K562 (cell line): ENCODE measurements around the gene SNX1. TPM values are rescaled to one million over a fixed set of nuclear protein-coding genes. Genes with fewer than 3 reads are reported as not detected.

Experiments used
- CBX2 ChIP-seq: fragments of 200-600 bp; sonication (generic); IDR thresholded peaks from one replicate; pipeline ENCODE4 v1.6.1; 2012; ENCODE audit warnings: mild to moderate bottlenecking, low read length, inconsistent platforms; ENCODE audit not compliant: insufficient read depth, poor library complexity, severe bottlenecking
- CEBPG ChIP-seq, 3 experiments: fragments of 200-800 bp in 1 of 3; sonication (Bioruptor generic) in 1 of 3; sonication (generic) in 1 of 3; formaldehyde crosslinking in 1 of 3; IDR thresholded peaks in 2 of 3; conservative IDR thresholded peaks in 1 of 3; 2 replicates each; pipeline versions ENCODE4 v1.6.1 to v1.8.0; 2016 to 2022; ENCODE audit warnings: missing compliant biosample characterization in 2 of 3, missing genetic modification characterization in 2 of 3, mild to moderate bottlenecking in 1 of 3, missing genetic modification reagents in 1 of 3
- CHAMP1 ChIP-seq: fragments of 450-650 bp; IDR thresholded peaks from 2 replicates; pipeline ENCODE4 v1.6.1; 2016; ENCODE audit warnings: mild to moderate bottlenecking
- CTCF ChIP-seq, 3 experiments: IDR thresholded peaks in 2 of 3; conservative IDR thresholded peaks in 1 of 3; 2 replicates each; pipeline ENCODE4 v1.5.1; 2011 to 2012; ENCODE audit warnings: low read length in 3 of 3, mild to moderate bottlenecking in 3 of 3, control low read depth in 2 of 3, improper control_type of control experiment in 1 of 3, inconsistent platforms in 1 of 3, low read depth in 1 of 3, mixed read lengths in 1 of 3, moderate library complexity in 1 of 3; ENCODE audit not compliant: insufficient read depth in 2 of 3
- EP300 ChIP-seq: IDR thresholded peaks from 2 replicates; pipeline ENCODE4 v1.6.1; 2012; ENCODE audit warnings: low read length, improper control_type of control experiment
- KAT7 ChIP-seq: sonication (generic); formaldehyde crosslinking; IDR thresholded peaks from 2 replicates; pipeline ENCODE4 v1.8.0; 2022; ENCODE audit warnings: missing genetic modification reagents, mild to moderate bottlenecking, borderline replicate concordance
- MED1 ChIP-seq: sonication (generic); formaldehyde crosslinking; IDR thresholded peaks from 2 replicates; pipeline ENCODE4 v1.8.1; 2023; ENCODE audit warnings: missing genetic modification reagents, borderline replicate concordance
- NFATC3 ChIP-seq: fragments of 450-650 bp; IDR thresholded peaks from 2 replicates; pipeline ENCODE4 v1.6.1; 2017; ENCODE audit warnings: mild to moderate bottlenecking
- NFIC ChIP-seq: fragments of 450-650 bp; IDR thresholded peaks from 2 replicates; pipeline ENCODE4 v1.6.1; 2017; ENCODE audit warnings: mild to moderate bottlenecking, inconsistent platforms
- PBX2 ChIP-seq, 2 experiments: IDR thresholded peaks in 1 of 2; conservative IDR thresholded peaks in 1 of 2; 2 replicates each; pipeline ENCODE4 v1.6.1; 2016; ENCODE audit warnings: low read depth in 2 of 2, mild to moderate bottlenecking in 1 of 2, missing compliant biosample characterization in 1 of 2, missing genetic modification characterization in 1 of 2, moderate library complexity in 1 of 2
- PRMT5 ChIP-seq: sonication (generic); formaldehyde crosslinking; IDR thresholded peaks from 2 replicates; pipeline ENCODE4 v1.5.0; 2020; ENCODE audit warnings: missing genetic modification reagents
- RBM25 ChIP-seq: fragments of 200-400 bp; formaldehyde crosslinking; IDR thresholded peaks from 2 replicates; pipeline ENCODE4 v1.6.1; 2018; ENCODE audit warnings: low read length, low read depth, moderate library complexity; ENCODE audit not compliant: severe bottlenecking
- SRSF7 ChIP-seq: fragments of 200-400 bp; formaldehyde crosslinking; optimal IDR thresholded peaks from 2 replicates; pipeline ENCODE3; 2017; ENCODE audit warnings: mild to moderate bottlenecking, low read depth, low read length
- ZNF511 ChIP-seq: sonication (generic); formaldehyde crosslinking; IDR thresholded peaks from 2 replicates; pipeline ENCODE4 v1.8.0; 2022; ENCODE audit warnings: mild to moderate bottlenecking, missing genetic modification reagents
- polyA plus RNA-seq, 8 experiments: library from polyadenylated mRNA; depleted of rRNA in 4 of 8; stranded (reverse) in 5 of 8; unstranded in 3 of 8; fragments of >200 nt; fragmentation: Nextera tagmentation in 2 of 8; fragmentation: Illumina TruSeq in 1 of 8; extraction: Ambion mirVana in 2 of 8; extraction: Trizol in 1 of 8; gene quantifications; 2 replicates each; pipeline versions ENCODE4 v1.2.1 to v1.2.3, GENCODE V29; 2011 to 2014; ENCODE audit warnings: inconsistent platforms in 1 of 8, missing spikeins in 1 of 8
- total RNA-seq, 7 experiments: library from RNA; depleted of rRNA in 6 of 7; stranded (reverse); fragments of >200 nt in 6 of 7; fragmentation: Illumina TruSeq in 2 of 7; extraction: Trizol in 2 of 7; gene quantifications; 2 replicates each; pipeline versions ENCODE4 v1.2.1 to v1.2.3, GENCODE V29; 2011 to 2021; ENCODE audit warnings: low replicate concordance in 1 of 7

Gene SNX1
- total and polyA plus RNA-seq, 9 of the 15 experiments (the other 6 are each of a cell fraction or from before 2014, with no cell fraction given): 11.0 to 105 (median 59.9) TPM

- peak; percentile 72 for TF ChIP-seq NFIC
- TF ChIP-seq EP300: peak; percentile 68
- no peak for TF ChIP-seq NFATC3
- peak; percentile 52; the same call in 1 of the 2 replicates for TF ChIP-seq ZNF511
- TF ChIP-seq SRSF7: no peak
- TF ChIP-seq CTCF (IDR thresholded peaks at IDR 0.05 in 2 of 3, conservative IDR thresholded peaks at IDR 0.05 in 1 of 3; ENCODE audit: insufficient read depth in 2 of 3, low read depth in 1 of 3, low read length in 3 of 3): no peak; a peak in 1 of 6 replicates
- no peak for TF ChIP-seq CBX2
- TF ChIP-seq MED1: no peak
- no peak for TF ChIP-seq RBM25
- TF ChIP-seq CEBPG (CRISPR knock-in tag; IDR thresholded peaks at IDR 0.05): no peak
- TF ChIP-seq CEBPG (tag; conservative IDR thresholded peaks at IDR 0.05 in 1 of 2, IDR thresholded peaks at IDR 0.05 in 1 of 2): no peak
- TF ChIP-seq PRMT5 (CRISPR knock-in tag): no peak
- peak; percentile 57 for TF ChIP-seq CHAMP1
- 0 out of 2 replicates have a peak, but pooled peaks have one; percentile 8 for TF ChIP-seq PBX2 (CRISPR knock-in tag; IDR thresholded peaks at IDR 0.05; ENCODE audit: low read depth)
- TF ChIP-seq PBX2 (tag; conservative IDR thresholded peaks at IDR 0.05; ENCODE audit: low read depth): no peak
- 0 out of 2 replicates have a peak, but pooled peaks have one; percentile 86 for TF ChIP-seq KAT7 (CRISPR knock-in tag)
Observed at GRCh38 chr15:64095795-64096667, at the start of gene SNX1 (continued).
